Muscle of arm (tissue), 12 donors: ENCODE data around the gene WIPF3. TPM values are rescaled to one million over a fixed set of nuclear protein-coding genes. Genes with fewer than 3 reads are reported as not detected.
"Not testable (repeated sequence)": the region's sequence is repeated elsewhere in the genome, so short reads cannot be mapped to it uniquely, and the experiment has no call there.

Source experiments
- DNase-seq: peaks from one replicate; pipeline ENCODE4 v3.0.0-alpha.2; 2013
- polyA plus RNA-seq, 12 donors: library from polyadenylated mRNA; unstranded; fragments of 120-200 nt; gene quantifications; one replicate each; pipeline ENCODE4 v1.2.1, GENCODE V29; 2013; ENCODE audit not compliant: insufficient read length in 12 of 12

WIPF3 gene
- polyA plus RNA-seq, 12 donors = 11.9 to 22.9 (median 18.2) TPM; not detected in 1

- DNase-seq = no peak
Measured at GRCh38 chr7:29950480-29950879, 144.2 kb downstream of the WIPF3 start.

- DNase-seq = no peak
Measured at GRCh38 chr7:29951206-29951605, 144.9 kb downstream of the WIPF3 start.

- DNase-seq = peak; percentile 55
Measured at GRCh38 chr7:29953726-29954347, 147.5 kb downstream of the WIPF3 start.

DNA sequence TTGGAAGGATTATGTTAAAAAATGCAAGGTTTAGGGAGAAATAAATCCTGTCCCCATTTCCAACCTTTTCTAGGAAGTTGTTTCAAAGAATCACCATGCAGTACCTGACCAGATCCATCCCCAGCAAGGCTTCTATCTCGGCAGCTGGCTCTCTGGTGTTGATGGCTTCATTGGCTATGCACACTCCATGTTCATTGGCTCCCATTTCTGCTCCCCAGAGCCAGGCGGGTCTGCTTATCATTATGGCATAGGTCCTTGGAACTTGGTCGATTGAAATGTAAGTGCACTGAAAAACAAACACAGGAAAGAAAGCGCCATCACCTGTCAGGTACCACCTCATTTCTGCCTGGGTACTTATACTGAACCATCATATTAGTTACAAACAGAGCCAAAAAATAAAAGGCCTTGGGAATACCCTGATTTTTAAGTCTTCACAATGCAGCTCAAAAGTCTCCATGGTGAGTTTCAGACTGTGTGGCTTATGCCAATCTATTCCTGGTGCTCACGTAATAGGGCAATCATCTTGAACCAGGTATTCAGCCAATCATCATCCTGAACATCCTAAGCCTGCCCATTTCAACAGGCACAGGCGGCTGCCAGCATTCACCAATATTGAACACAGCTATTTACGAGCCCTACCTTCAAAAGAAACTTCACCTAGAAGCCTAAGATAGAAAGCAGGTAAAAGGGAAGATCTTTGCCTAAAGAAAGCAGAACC is 148.9 kb downstream of the WIPF3 start:
- no peak for DNase-seq

DNA sequence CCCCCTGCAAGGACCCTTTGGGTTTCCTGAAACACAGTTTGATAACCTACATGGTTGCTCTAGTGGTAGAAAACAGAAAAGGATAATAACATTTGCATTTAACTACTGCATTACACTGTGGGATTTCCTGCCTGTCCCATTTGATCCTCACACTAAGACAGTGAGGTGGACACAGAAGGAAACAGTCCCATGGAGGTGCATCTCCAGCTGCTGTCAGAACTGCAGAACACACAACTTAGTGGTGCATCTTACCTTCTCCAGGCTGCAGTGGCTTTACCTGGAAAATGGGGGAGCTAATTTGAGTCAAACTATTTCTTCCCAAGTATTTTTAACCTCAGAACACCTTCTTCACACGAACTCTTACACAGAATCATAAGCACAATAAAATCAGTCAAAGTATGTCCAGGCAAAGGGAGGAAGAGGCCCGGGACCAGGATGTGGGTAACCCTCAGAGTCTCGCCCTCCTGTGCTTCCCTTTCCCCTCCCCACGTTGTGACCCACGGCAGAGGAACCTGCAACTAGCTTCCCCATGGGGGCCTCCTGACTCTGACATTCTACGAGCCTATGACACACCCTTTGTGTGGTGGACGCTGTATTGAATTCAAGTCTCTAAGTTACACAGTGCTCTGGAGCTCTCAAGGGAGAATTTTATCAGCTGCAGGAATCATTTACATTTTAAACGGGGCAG is 149.6 kb downstream of the WIPF3 start:
- DNase-seq = no peak

GRCh38 chr7:29956487-29956836 is 150.2 kb downstream of the WIPF3 start:
- DNase-seq = no peak

- no peak for DNase-seq
Measured at GRCh38 chr7:29957521-29958310, 151.4 kb downstream of the WIPF3 start.

GRCh38 chr7:29958667-29959358 is 152.5 kb downstream of the WIPF3 start:
- no peak for DNase-seq

- DNase-seq = not testable (repeated sequence)
Measured at GRCh38 chr7:29961611-29962010, 155.3 kb downstream of the WIPF3 start.

DNA sequence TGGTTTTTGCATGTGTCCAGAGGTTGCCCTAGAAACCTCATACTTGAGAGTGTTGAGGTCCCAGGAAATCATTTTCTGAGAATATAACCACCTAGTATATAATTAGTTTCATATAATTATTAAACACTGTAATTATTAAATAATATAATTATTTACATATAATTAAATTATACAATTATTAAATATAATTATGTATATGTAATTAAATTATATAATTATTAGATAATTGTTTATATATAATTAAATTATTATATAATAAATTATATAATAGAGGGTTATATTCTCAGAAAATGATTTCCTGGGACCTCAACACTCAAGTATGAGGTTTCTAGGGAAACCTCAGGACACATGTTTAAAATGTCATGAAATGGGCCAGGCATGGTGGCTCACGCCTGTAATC is 155.7 kb downstream of the WIPF3 start:
- no peak for DNase-seq

DNA sequence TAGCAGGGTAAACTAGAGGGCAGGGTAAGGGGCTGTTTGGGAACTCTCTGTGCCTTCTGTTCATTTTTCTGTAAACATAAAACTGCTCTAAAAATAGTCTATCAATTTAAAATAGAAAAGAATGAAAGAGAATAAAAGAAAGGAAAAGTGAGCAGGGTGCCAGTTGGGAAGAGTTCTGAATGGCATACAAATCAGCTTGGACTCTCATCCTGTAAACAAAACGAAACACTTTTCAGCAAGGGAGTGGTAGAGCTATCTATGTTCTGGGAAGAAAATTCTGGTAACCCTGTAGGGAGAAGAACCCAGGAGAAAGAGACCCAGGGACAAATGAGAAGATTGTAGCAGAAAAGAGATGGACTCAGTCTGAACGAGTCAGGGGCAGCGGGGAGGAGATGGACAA is 158.7 kb downstream of the WIPF3 start:
- DNase-seq = no peak

Other genes with a start within 250 kb of the WIPF3 start
- 10 to 100 TPM in 1 of 12 donors, under 1 TPM in 1, not detected in 10; 0.10 to 13.1 TPM for gene PRR15, start 242.7 kb upstream of the WIPF3 start, polyA plus RNA-seq
- 10 to 100 TPM in 11 of 12 donors, not detected in 1; 28.1 to 52.6 (median 39.3) TPM for gene SCRN1, start 183.3 kb downstream of the WIPF3 start, polyA plus RNA-seq
- gene FKBP14, start 220.2 kb downstream of the WIPF3 start, polyA plus RNA-seq = 10 to 100 TPM in 11 of 12 donors, not detected in 1; 22.8 to 55.6 (median 31.9) TPM
- 10 to 100 TPM in 11 of 12 donors, not detected in 1; 10.3 to 15.1 (median 12.7) TPM for gene PLEKHA8, start 221.9 kb downstream of the WIPF3 start, polyA plus RNA-seq